Pancreas (tissue), 10 donors: ENCODE measurements around the gene CACNA1H. TPM values are rescaled to one million over a fixed set of nuclear protein-coding genes. Genes with fewer than 3 reads are reported as not detected.

Source experiments
- ATAC-seq, 4 donors: fragments of 200-7000 bp; cut with Tn5 transposase; one replicate each; pipeline versions ENCODE4 v1.8.0 to v1.9.1; 2020; ENCODE audit warnings: mild to moderate bottlenecking in 4 of 4, moderate library complexity in 4 of 4
- DNase-seq, 6 donors: peaks; one replicate each; pipeline ENCODE4 v3.0.0-alpha.2; 2020
- FAIRE-seq: peaks from 2 replicates; lab custom pipeline; 2012; peaks lifted over from hg19 to GRCh38; lab: Jason Lieb, UNC
- H3K27ac ChIP-seq, 4 donors: fragments of 200-600 bp; sonication (generic); 1 replicate in 3 of 4; 2 replicates in 1 of 4; pipeline versions ENCODE4 v1.5.0 to v1.8.0; 2020
- H3K27me3 ChIP-seq, 4 donors: fragments of 200-600 bp; one replicate each; pipeline ENCODE4 v1.8.0; 2021
- H3K36me3 ChIP-seq, 3 donors: fragments of 200-600 bp; sonication (generic) in 1 of 3; one replicate each; pipeline versions ENCODE4 v1.5.0 to v1.8.0; 2020 to 2021
- H3K4me1 ChIP-seq, 3 donors: fragments of 200-600 bp; one replicate each; pipeline ENCODE4 v1.8.0; 2021
- H3K4me3 ChIP-seq, 4 donors: fragments of 200-600 bp; sonication (generic) in 2 of 4; one replicate each; pipeline versions ENCODE4 v1.5.0 to v1.8.0; 2020 to 2021
- H3K9me3 ChIP-seq, 4 donors: fragments of 200-600 bp; one replicate each; pipeline ENCODE4 v1.8.0; 2021
- WGBS, 2 donors: extraction: QIAGEN DNeasy Blood & Tissue Kit; methylation state at CpG; one replicate each; pipeline ENCODE4 v1.1.7; 2013; 5-methylcytosine and 5-hydroxymethylcytosine counted together
- intact Hi-C, 3 donors: fragments of 100-400 bp; cut with DNase I; formaldehyde crosslinking; loops; one replicate each; pipeline versions ENCODE4 v1.11.1 to v1.14.2; 2022
- polyA plus RNA-seq, 2 donors: library from polyadenylated mRNA; stranded (reverse); fragments of 200-250 nt; gene quantifications; one replicate each; pipeline ENCODE4 v1.2.3, GENCODE V29; 2013
- total RNA-seq, 6 donors: library from RNA; stranded (reverse); fragmentation: NEBNext Ultra II Directional in 4 of 6; extraction: Animal tissue kit (Norgen Biotek cat#: 25700) in 4 of 6; gene quantifications; one replicate each; pipeline versions ENCODE4 v1.2.1 to v1.2.4, GENCODE V29; 2021 to 2023
- TF ChIP-seq, protein P1 (sequence below), 4 donors: fragments of 200-600 bp; sonication (generic) in 3 of 4; IDR thresholded peaks; one replicate each; pipeline versions ENCODE4 v1.5.0 to v1.8.0; 2021; ENCODE audit warnings: antibody characterized with exemption in 4 of 4
- donor health status: healthy with polysubstance abuse.
- donor health status: DM: no; HTN: no; CAD: no; lungs with moderate emphysema.
- donor health status: DM: no; HTN: no; CAD: no.
- donor health status: control.
- donor health status: control.
- donor health status: Bipolar disorder and iron deficiency.
- donor health status: DM: yes; HTN: yes; CAD: no.
- donor health status: DM: no; HTN: no; CAD: no.
- donor health status: DM: no; HTN: no; CAD: no.
- donor health status: DM: yes; HTN: yes; CAD: no.

CACNA1H gene
- total and polyA plus RNA-seq, 8 donors = 2.5 to 20.5 (median 4.9) TPM

DNA sequence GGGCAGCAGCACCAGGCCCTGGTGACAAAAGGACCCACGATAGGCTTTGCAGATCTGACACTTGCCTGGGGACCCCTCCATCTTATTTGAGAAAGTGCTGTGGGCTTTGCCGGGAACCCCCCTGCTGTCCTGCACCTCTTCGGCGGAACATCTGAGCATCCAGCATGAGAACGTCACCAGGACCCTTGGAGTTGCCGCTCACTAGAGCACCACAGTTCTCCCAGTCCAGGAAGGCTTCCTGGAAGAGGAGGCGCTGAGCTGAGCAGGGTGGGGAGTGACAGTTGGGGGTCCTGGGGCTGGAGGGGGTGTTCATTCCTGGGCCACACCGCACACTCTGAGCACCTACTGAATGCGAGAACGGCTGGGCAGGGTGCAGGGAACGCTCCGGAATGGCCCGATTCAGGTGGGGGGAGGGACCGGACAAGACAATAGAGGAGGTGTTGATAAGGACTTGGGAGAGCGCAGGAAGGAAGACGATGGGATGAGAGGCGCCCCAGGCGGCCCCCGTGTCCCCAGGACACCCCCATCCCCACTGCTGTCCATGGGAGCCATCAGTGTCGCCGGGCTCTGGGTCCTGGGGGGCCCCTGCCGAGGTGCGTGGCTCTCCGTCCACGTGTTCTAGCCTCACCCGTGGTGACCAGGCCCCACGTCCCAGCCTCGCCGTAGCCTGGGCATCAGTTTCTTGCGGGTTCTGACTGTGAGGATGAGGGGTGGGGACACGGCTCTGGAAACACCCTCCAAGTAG, 24.8 kb upstream of the CACNA1H start:
- FAIRE-seq (no peak), ATAC-seq (no peak), DNase-seq (no peak)
- Histone ChIP-seq H3K4me3 (no peak overlapping the region), H3K36me3 (no peaks in the 10 kb centered on the region), H3K27ac (no peak overlapping the region), H3K27me3 (no peaks in the 10 kb centered on the region), H3K9me3 (no peaks in the 10 kb centered on the region), H3K4me1 (peaks cover 0 to under 1% (median 0%) of the 10 kb centered on the region in 3 donors)
- TF ChIP-seq, protein P1, sequence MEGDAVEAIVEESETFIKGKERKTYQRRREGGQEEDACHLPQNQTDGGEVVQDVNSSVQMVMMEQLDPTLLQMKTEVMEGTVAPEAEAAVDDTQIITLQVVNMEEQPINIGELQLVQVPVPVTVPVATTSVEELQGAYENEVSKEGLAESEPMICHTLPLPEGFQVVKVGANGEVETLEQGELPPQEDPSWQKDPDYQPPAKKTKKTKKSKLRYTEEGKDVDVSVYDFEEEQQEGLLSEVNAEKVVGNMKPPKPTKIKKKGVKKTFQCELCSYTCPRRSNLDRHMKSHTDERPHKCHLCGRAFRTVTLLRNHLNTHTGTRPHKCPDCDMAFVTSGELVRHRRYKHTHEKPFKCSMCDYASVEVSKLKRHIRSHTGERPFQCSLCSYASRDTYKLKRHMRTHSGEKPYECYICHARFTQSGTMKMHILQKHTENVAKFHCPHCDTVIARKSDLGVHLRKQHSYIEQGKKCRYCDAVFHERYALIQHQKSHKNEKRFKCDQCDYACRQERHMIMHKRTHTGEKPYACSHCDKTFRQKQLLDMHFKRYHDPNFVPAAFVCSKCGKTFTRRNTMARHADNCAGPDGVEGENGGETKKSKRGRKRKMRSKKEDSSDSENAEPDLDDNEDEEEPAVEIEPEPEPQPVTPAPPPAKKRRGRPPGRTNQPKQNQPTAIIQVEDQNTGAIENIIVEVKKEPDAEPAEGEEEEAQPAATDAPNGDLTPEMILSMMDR (IDR thresholded peaks at IDR 0.05) = no peak
- WGBS, 2 donors = 87 to 92% methylated on average over 29 to 31 of the region's 31 CpGs
- intact Hi-C loops = no loop called here

DNA sequence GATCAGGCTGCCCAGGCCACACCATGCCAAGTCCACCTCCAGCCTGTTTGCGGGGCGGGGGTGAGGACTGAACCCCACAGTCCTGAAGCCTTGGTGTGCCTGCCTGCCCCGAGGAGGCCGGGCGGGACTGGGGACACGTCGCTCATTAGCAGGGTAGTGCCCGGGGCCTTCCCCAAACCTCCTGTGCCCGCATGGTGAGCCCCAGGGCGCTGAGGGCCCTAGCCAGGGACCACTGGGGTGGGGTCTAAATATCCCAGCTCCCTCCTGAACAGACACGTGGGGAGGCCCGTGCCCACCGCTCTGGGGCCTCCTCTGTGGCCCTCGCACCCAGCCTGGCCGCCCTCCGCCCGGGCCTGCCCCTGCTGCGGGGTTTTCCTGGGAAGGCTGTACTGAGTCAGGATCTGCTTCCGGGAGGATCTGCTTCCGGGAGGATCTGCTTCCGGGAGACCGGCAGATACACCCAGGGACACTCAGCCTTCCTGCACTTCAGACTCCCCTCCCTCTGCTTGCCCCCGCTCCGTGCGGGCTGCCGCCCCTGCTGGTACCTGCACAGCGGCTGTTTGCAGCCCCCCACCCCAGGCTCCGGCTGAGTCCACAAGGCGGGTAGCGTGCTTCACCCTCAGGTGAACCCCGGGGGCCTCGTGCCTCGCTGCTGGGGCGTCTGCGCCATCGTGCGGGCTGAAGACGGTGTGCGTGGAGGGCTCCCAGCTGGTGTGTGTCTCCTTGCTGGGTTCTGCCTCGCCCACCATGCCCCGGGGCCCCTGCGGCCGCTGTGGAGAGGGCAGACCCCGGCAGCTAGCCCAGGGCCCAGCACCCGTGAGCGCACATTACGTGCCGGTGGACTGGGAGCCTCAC, 23.6 kb upstream of the CACNA1H start:
- TF ChIP-seq, protein P1 (IDR thresholded peaks at IDR 0.05) = no peak
- Histone ChIP-seq H3K36me3 (no peaks in the 10 kb centered on the region), H3K4me3 (no peak overlapping the region), H3K9me3 (no peaks in the 10 kb centered on the region), H3K27ac (no peak overlapping the region), H3K4me1 (peaks cover 10 to 12% (median 11%) of the 10 kb centered on the region in 3 donors), H3K27me3 (no peaks in the 10 kb centered on the region)
- ATAC-seq (no peak), FAIRE-seq (no peak), DNase-seq (no peak)
- whole genome bisulfite sequencing, 2 donors = 94 to 96% methylated on average over 45 to 48 of the region's 48 CpGs
- intact Hi-C loops = no loop called here

DNA sequence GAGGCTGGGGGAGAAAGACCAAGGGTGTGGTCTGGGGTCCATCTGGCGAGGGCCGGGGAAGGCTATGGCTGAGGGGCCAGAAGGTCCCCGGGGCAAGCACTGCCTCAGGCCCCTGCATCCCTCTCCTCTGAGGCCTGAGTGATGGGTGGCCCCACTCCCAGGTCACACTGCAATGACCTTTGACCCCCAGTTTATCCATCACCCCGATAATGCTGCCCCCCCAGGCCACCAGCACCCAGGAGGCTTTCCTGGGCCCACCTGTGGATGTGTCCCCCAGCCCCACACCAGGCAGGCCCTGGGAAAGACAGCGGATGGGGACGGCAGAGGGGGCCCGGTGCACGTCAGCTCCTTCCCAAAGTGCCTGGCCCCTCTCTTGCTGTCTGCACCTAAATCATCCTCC, 22.5 kb upstream of the CACNA1H start:
- Histone ChIP-seq H3K27ac (no peak overlapping the region), H3K4me3 (no peak overlapping the region), H3K4me1 (peaks cover 21 to 22% (median 21%) of the 10 kb centered on the region in 3 donors), H3K9me3 (no peaks in the 10 kb centered on the region), H3K36me3 (no peaks in the 10 kb centered on the region), H3K27me3 (no peaks in the 10 kb centered on the region)
- DNase-seq (no peak), FAIRE-seq (no peak), ATAC-seq (no peak)
- 87 to 95% methylated on average over 8 of the region's 8 CpGs for WGBS, 2 donors
- intact Hi-C loops = no loop called here
- TF ChIP-seq, protein P1 (IDR thresholded peaks at IDR 0.05) = no peak

DNA sequence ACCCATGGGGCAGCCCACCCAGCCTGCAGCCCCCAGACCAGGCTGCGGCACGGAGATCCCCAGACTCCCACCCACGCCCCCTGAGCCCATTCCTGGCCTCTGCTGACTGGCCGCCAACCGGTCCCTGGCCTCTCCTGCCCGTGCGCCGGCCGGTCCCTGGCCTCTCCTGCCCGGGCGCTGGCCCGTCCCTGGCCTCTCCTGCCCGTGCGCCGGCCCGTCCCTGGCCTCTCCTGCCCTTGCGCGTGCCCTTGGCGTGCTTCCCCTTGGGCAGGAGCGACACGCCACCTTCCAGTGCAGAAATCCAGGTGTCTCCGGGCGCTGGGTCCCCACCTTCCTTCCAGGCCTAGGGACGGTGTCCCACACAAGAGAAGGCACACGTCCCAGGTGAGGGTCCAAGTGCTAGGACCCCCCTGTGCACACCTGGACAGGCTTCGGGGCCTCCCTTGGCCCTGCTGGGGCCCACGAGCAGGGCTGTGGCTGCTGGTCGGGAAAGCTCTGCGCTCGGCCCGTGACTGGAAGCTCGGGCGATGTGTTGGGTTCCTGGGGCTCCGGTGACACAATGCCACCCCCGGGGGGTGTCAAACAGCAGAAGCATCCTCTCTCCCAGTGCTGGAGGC, 21.4 kb upstream of the CACNA1H start:
- FAIRE-seq = no peak
- no peak overlapping the region for H3K4me3 ChIP-seq
- H3K27me3 ChIP-seq = no peaks in the 10 kb centered on the region
- H3K9me3 ChIP-seq = no peaks in the 10 kb centered on the region
- peaks cover 21 to 28% (median 21%) of the 10 kb centered on the region in 3 donors for H3K4me1 ChIP-seq
- no peak for DNase-seq
- no peaks in the 10 kb centered on the region for H3K36me3 ChIP-seq
- TF ChIP-seq, protein P1 (IDR thresholded peaks at IDR 0.05) = no peak
- 93 to 95% methylated on average over 35 of the region's 35 CpGs for WGBS, 2 donors
- no peak for ATAC-seq
- intact Hi-C loops = no loop called here
- no peak overlapping the region for H3K27ac ChIP-seq
